NCI-H2029 treated with DMSO at 0.1 percent for 48 hours (cell line): Measurements from ENCODE around the gene KIF6.
"Not testable (repeated sequence)": the region's sequence is repeated elsewhere in the genome, so short reads cannot be mapped to it uniquely, and the experiment has no call there.

Experiments
- DNase-seq: peaks from one replicate; lab custom pipeline; 2025; lab: John Stamatoyannopoulos, UW

KIF6 gene

DNA sequence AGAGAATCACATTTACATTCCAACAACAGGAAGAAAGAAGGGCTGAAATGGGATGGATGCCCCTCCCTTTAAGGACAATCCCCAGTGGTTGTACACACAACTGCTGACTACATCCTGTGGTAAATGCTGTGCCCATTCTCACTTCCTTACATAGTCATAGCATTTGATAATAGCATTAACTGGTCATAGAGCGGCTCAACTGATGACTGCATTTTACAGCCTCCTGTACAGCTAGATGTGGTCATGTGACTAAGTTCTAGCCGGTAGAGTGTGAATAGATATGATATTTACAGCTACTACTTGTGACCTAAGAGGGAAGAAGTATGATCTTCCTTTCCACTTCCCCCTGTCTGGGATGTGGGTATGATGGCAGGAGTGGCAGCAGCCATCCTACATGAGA, 435.7 kb downstream of the KIF6 start:
- no peak for DNase-seq

- DNase-seq: no peak
Measured at GRCh38 chr6:39287601-39288000, 437.6 kb downstream of the KIF6 start.

DNA sequence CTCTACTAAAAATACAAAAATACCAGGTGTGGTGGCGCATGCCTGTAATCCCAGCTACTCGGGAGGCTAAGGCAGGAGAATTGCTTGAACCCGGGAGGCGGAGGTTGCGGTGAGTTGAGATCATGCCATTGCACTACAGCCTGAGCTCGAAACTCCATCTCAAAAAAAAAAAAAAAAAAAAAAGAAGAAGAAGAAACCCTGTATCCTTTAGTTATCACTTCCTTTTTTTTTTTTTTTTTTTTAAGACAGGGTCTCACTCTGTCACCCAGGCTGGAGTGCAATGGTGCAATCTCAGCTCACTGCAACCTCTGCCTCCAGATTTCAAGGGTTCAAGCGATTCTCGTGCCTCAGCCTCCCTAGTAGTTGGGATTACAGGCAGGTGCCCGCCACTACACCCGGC, 438.6 kb downstream of the KIF6 start:
- DNase-seq: not testable (repeated sequence)

DNA sequence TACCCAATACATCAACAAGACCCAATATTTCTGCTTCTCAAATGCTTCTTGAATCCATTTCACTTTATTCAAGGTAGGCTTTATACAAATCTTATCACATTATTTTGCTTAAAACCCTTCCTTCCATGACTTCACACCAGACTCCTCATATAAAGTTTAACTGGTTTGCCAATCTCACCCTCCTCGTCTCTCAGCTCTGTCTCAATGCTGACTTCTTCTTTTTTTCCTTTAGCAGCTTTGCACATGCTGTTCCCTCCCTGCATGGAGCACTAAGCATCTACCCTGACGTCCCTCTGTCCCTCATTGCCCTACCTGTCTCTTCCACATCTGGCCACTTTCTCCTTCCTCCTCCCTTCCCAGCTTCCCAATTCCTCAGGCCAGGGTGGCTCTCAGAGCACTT, 442.4 kb downstream of the KIF6 start:
- DNase-seq: no peak

DNA sequence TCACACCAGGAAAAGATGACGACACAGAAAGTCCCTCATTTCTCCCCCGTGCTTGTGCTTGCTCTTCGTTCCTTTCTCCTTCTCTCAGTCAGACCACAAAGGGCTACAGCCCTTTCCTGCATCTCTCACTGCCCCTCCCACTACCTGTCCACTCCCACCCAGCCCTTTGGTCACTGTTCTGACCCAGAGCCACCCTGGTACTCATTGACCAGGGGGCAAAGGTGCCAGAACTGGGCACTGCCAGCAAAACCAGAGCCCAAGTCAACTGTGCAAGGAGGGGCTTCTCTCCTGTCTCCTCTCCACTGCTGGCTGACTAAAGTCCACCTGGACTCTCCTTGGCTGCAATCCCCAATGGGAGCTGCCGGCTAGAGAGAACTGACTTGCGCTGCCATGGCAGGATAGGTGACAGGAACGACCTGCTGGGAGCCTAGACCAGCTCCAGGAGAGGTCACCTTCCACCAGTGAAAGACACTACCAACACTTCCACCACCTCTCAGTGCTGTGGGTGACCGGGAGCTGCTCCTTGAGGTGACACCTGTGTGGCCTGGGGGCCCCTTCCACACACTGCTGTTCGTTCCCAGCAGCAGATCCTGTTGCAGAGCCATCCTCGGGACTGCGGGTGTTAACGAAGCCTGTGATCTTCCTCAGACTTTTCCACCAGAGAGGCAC, 443.8 kb downstream of the KIF6 start:
- no peak for DNase-seq

- no peak for DNase-seq
Measured at GRCh38 chr6:39280247-39280731, 444.9 kb downstream of the KIF6 start.
